Spleen (tissue), 13 donors: ENCODE data around the gene SH3GLB2. TPM values are rescaled to one million over a fixed set of nuclear protein-coding genes. Genes with fewer than 3 reads are reported as not detected.

Source experiments
- DNase-seq: peaks from one replicate; pipeline ENCODE4 v3.0.0-alpha.2; 2020
- H3K27ac ChIP-seq, 8 donors: fragments of 200-600 bp; sonication (generic) in 7 of 8; 1 replicate in 4 of 8; 2 replicates in 4 of 8; pipeline versions ENCODE4 v1.5.0 to v1.8.0; 2016 to 2021; ENCODE audit warnings: inconsistent platforms in 4 of 8, mild to moderate bottlenecking in 4 of 8, moderate library complexity in 1 of 8
- H3K27me3 ChIP-seq, 7 donors: fragments of 200-600 bp; sonication (generic) in 6 of 7; replicated peaks in 1 of 7; 1 replicate in 4 of 7; 2 replicates in 3 of 7; pipeline versions ENCODE4 v1.5.0 to v1.8.0; 2016 to 2021; ENCODE audit warnings: inconsistent platforms in 3 of 7, mild to moderate bottlenecking in 1 of 7
- H3K36me3 ChIP-seq, 6 donors: fragments of 200-600 bp; sonication (generic) in 5 of 6; 1 replicate in 4 of 6; 2 replicates in 2 of 6; pipeline versions ENCODE4 v1.5.0 to v1.8.0; 2016 to 2021; ENCODE audit warnings: inconsistent platforms in 2 of 6
- H3K4me1 ChIP-seq, 6 donors: fragments of 200-600 bp; sonication (generic) in 5 of 6; 1 replicate in 3 of 6; 2 replicates in 3 of 6; pipeline versions ENCODE4 v1.5.0 to v1.8.0; 2016 to 2021; ENCODE audit warnings: inconsistent platforms in 3 of 6
- H3K4me3 ChIP-seq, 8 donors: fragments of 200-600 bp; sonication (generic) in 7 of 8; 1 replicate in 4 of 8; 2 replicates in 4 of 8; pipeline versions ENCODE4 v1.5.0 to v1.8.0; 2016 to 2021; ENCODE audit warnings: inconsistent platforms in 4 of 8, mild to moderate bottlenecking in 4 of 8, moderate library complexity in 2 of 8
- H3K9me3 ChIP-seq, 8 donors: fragments of 200-600 bp; sonication (generic) in 7 of 8; 1 replicate in 4 of 8; 2 replicates in 4 of 8; pipeline versions ENCODE4 v1.5.0 to v1.8.0; 2016 to 2021; ENCODE audit warnings: inconsistent platforms in 4 of 8
- CTCF ChIP-seq, 11 experiments: fragments of 200-600 bp in 7 of 11; fragments of 450-650 bp in 4 of 11; sonication (generic) in 4 of 11; IDR thresholded peaks in 8 of 11; conservative IDR thresholded peaks in 3 of 11; 1 replicate in 7 of 11; 2 replicates in 4 of 11; pipeline versions ENCODE4 v1.4.0 to v1.8.0; 2016 to 2021; ENCODE audit warnings: antibody characterized with exemption in 11 of 11, inconsistent platforms in 4 of 11, mild to moderate bottlenecking in 1 of 11
- POLR2A ChIP-seq, 3 donors: fragments of 450-650 bp; IDR thresholded peaks; one replicate each; pipeline ENCODE4 v1.5.1; 2017; ENCODE audit warnings: antibody characterized with exemption in 3 of 3, mild to moderate bottlenecking in 1 of 3
- POLR2AphosphoS5 ChIP-seq, 3 donors: sonication (generic); formaldehyde crosslinking; IDR thresholded peaks; one replicate each; pipeline ENCODE4 v1.5.1; 2017; ENCODE audit warnings: antibody characterized with exemption in 3 of 3
- WGBS, 5 donors: extraction: QIAGEN DNeasy Blood & Tissue Kit in 3 of 5; methylation state at CpG; one replicate each; pipeline versions ENCODE4 v1.1.5 to v1.1.7; 2013 to 2018; 5-methylcytosine and 5-hydroxymethylcytosine counted together
- intact Hi-C: fragments of 100-400 bp; cut with DNase I; formaldehyde crosslinking; loops from one replicate; pipeline ENCODE4 v1.15.0; 2023; ENCODE audit warnings: low total_unique reads
- long read RNA-seq, 2 donors: transcript quantifications; one replicate each; lab custom pipeline, GENCODE V29; 2026
- polyA plus RNA-seq, 3 donors: library from polyadenylated mRNA; stranded (reverse); fragments of 200-250 nt; gene quantifications; one replicate each; pipeline ENCODE4 v1.2.1, GENCODE V29; 2013
- total RNA-seq, 7 donors: library from RNA; depleted of rRNA in 3 of 7; stranded (reverse); fragments of >200 nt in 3 of 7; fragmentation: NEBNext Ultra II Directional in 4 of 7; extraction: Animal tissue kit (Norgen Biotek cat#: 25700) in 4 of 7; gene quantifications; one replicate each; pipeline versions ENCODE4 v1.1.0 to v1.2.1, GENCODE V29; 2016 to 2021
- donor health status: healthy with polysubstance abuse.
- donor health status: DM: no; HTN: no; CAD: no; lungs with moderate emphysema.
- donor health status: DM: no; HTN: no; CAD: no.
- donor health status: Bipolar disorder and iron deficiency.
- donor health status: healthy.
- donor health status: DM: no; HTN: no; CAD: no.
- donor health status: DM: yes; HTN: yes; CAD: no.

SH3GLB2 gene
- total RNA-seq (10 to 100 TPM; 69.1 to 87.3 (median 75.9) TPM), polyA plus RNA-seq (100 to 1,000 TPM in 1 of 3 donors, 10 to 100 TPM in 2; 53.3 to 109 (median 77.8) TPM)
- long read RNA-seq, donor 1, full-length matches to known transcripts, result 13 of 19 reads
- long read RNA-seq, donor 1, partial matches to known transcripts, result 6 of 19 reads
- long read RNA-seq, donor 1, other reads (novel, unspliced or antisense), result 0 of 19 reads
- long read RNA-seq, donor 2, transcript SH3GLB2-203 (11 exons, 2,982 nt), result major isoform, 8 of 8 reads
- long read RNA-seq, donor 2, partial matches to known transcripts, result 0 of 8 reads
- long read RNA-seq, donor 2, other reads (novel, unspliced or antisense), result 0 of 8 reads

DNA sequence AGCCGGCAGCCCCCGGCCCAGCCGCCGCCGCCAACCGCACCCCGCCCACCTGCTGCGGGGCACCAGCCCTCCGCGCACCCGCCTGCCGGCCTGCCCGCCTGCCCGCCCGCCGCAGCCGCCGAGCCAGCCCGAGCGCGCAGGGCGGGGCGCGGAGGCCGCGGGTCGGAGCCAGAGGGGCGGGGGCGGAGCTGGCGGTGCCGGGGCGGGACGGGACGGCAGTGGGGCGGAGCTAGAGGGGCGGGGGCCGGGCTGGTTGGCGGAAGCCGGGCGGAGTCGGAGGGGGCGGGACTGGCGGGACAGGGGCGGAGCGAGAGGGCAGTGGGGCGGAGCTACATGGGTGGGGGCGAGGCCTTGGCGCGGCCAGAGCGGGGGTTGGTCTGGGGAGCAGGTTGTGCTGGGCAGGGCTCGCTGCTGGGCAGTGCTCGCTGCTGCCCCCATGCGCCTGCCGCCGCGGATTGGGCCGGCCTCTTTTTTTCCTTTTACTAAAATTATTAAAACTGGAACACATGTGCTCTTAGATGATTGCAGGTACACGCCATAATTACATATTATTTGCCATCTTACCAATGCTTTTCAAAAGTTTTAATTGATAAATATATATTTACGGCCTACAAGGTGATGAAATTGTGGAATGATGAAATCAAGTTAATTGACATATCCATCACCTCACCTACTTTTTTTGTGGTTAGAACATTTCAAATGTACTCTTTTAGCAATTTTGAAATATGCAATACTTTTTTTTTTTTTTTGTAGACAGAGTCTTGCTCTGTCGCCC lies at the start of gene SH3GLB2:
Gene SH3GLB2 (minus strand): TSS at position 140 of the 775 bp plus-strand sequence. CDS start 177 bp downstream, outside the sequence.
- intact Hi-C loops, result no loop called here
- TF ChIP-seq POLR2AphosphoS5 (IDR thresholded peaks at IDR 0.05) (peak; percentile 26 to 72 (median 56)), CTCF (IDR thresholded peaks at IDR 0.05 in 8 of 11, conservative IDR thresholded peaks at IDR 0.05 in 3 of 11) (peak; percentile 53 to 91 (median 87)), POLR2A (IDR thresholded peaks at IDR 0.05) (no peak)

GRCh38 chr9:129077236-129077635 lies 49.1 kb upstream of the SH3GLB2 start:
- Histone ChIP-seq H3K9me3 (no peaks in the 10 kb centered on the region), H3K4me1 (peaks cover 13 to 33% (median 17%) of the 10 kb centered on the region in 6 donors), H3K36me3 (no peaks in the 10 kb centered on the region), H3K27me3 (no peaks in the 10 kb centered on the region), H3K27ac (no peak overlapping the region), H3K4me3 (no peak overlapping the region)
- 83 to 94% (median 84%) methylated on average over 10 of the region's 10 CpGs for WGBS, 5 donors
- intact Hi-C loops, result no loop called here
- TF ChIP-seq POLR2AphosphoS5 (IDR thresholded peaks at IDR 0.05) (no peak), POLR2A (IDR thresholded peaks at IDR 0.05) (no peak), CTCF (IDR thresholded peaks at IDR 0.05 in 8 of 11, conservative IDR thresholded peaks at IDR 0.05 in 3 of 11) (no peak)
- no peak for DNase-seq

More for the DNA sequence above, at the start of gene SH3GLB2:
- H3K4me1 ChIP-seq, result peaks cover 12 to 52% (median 37%) of the 10 kb centered on the region in 6 donors
- no peaks in the 10 kb centered on the region for H3K36me3 ChIP-seq
- peak; percentile 99 for DNase-seq
- H3K27me3 ChIP-seq, result no peaks in the 10 kb centered on the region
- H3K9me3 ChIP-seq, result no peaks in the 10 kb centered on the region
- H3K27ac ChIP-seq, result peak within 1 kb of the TSS in 7 of 8 donors; percentile 51 to 87 (median 72)
- 2 to 4% (median 3%) methylated on average over 30 to 60 of the region's 60 CpGs for WGBS, 5 donors
- peak within 1 kb of the TSS; percentile 66 to 90 (median 76) for H3K4me3 ChIP-seq

GRCh38 chr9:129076640-129077037 lies 48.5 kb upstream of the SH3GLB2 start:
- Histone ChIP-seq H3K27me3 (no peaks in the 10 kb centered on the region), H3K36me3 (peaks cover 0 to 5% (median under 1%) of the 10 kb centered on the region in 6 donors), H3K4me1 (peaks cover 7 to 33% (median 15%) of the 10 kb centered on the region in 6 donors), H3K4me3 (no peak overlapping the region), H3K9me3 (no peaks in the 10 kb centered on the region), H3K27ac (no peak overlapping the region)
- intact Hi-C loops, result no loop called here
- TF ChIP-seq POLR2A (IDR thresholded peaks at IDR 0.05), result no peak
- DNase-seq, result no peak
- 87 to 97% (median 93%) methylated on average over 11 of the region's 11 CpGs for WGBS, 5 donors

- H3K4me1 ChIP-seq, result peaks cover 5 to 34% (median 15%) of the 10 kb centered on the region in 6 donors
- WGBS, 5 donors, result 84 to 97% (median 91%) methylated on average over 13 to 16 of the region's 16 CpGs
- intact Hi-C loops, result no loop called here
These were observed 48.0 kb upstream of the SH3GLB2 start for GRCh38 chr9:129075996-129076639.

More at GRCh38 chr9:129075996-129076639, 48.0 kb upstream of the SH3GLB2 start:
- peaks cover 0 to 11% (median 3%) of the 10 kb centered on the region in 6 donors for H3K36me3 ChIP-seq
- no peak overlapping the region for H3K4me3 ChIP-seq
- no peaks in the 10 kb centered on the region for H3K27me3 ChIP-seq
- no peak for DNase-seq
- H3K9me3 ChIP-seq, result no peaks in the 10 kb centered on the region
- TF ChIP-seq POLR2AphosphoS5 (IDR thresholded peaks at IDR 0.05) (peak in 1 of 3 donors; percentile 21), POLR2A (IDR thresholded peaks at IDR 0.05) (no peak), CTCF (IDR thresholded peaks at IDR 0.05 in 8 of 11, conservative IDR thresholded peaks at IDR 0.05 in 3 of 11) (no peak)
- no peak overlapping the region for H3K27ac ChIP-seq
